ENCODE results near the gene FAM117A. TPM values are rescaled to one million over a fixed set of nuclear protein-coding genes. Genes with fewer than 3 reads are reported as not detected.

Gene FAM117A
- total RNA-seq, 1 experiment from 2014 or later: 26.2 TPM

DNA sequence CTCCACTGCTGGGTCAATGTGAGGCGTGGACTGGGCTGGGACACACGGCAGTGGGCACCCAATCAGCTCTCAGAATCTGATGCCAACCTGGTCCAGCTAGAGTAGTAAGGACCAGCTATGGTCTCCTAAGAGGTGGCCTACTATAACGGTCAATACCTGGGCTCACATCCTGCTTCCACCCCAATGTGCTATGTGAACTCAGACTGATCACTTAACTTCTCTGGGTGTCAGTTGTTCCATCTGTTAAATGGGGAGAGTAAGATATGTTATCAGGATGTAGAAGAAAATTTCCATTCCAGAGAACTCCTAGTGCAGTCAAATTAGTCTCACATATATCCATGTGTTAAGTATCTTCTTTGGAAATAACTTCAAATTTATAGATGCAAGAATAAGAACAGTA, 14.2 kb downstream of the FAM117A start:
- ATAC-seq: no peak
- Mint-ChIP-seq H3K4me3 (no peak overlapping the region), H3K36me3 (no peaks in the 10 kb centered on the region), H3K27ac (peak overlapping the region; percentile 54; the same call in 1 of the 2 replicates), H3K27me3 (ENCODE audit: low read depth) (no peaks in the 10 kb centered on the region), H3K4me1 (peaks cover 21% of the 10 kb centered on the region), H3K9me3 (no peaks in the 10 kb centered on the region)
- ChIA-PET CTCF (no interaction called here), POLR2A (interaction anchor here (1.1 kb wide), 1 partner anchor 18 kb away, joined by 3 read pairs; no protein-coding TSS in a partner anchor)
- TF ChIP-seq ZNF138 (CRISPR knock-in tag; conservative IDR thresholded peaks at IDR 0.05): no peak
- no peak for TF ChIP-seq GTF2I (CRISPR knock-in tag; conservative IDR thresholded peaks at IDR 0.05)
- no peak for TF ChIP-seq FOXK1 (CRISPR knock-in tag; IDR thresholded peaks at IDR 0.05)
- TF ChIP-seq IRF2 (CRISPR knock-in tag; IDR thresholded peaks at IDR 0.05; ENCODE audit: borderline replicate concordance, low read depth): no peak
- no peak for TF ChIP-seq JAZF1 (CRISPR knock-in tag; IDR thresholded peaks at IDR 0.05)
- TF ChIP-seq, protein P1, sequence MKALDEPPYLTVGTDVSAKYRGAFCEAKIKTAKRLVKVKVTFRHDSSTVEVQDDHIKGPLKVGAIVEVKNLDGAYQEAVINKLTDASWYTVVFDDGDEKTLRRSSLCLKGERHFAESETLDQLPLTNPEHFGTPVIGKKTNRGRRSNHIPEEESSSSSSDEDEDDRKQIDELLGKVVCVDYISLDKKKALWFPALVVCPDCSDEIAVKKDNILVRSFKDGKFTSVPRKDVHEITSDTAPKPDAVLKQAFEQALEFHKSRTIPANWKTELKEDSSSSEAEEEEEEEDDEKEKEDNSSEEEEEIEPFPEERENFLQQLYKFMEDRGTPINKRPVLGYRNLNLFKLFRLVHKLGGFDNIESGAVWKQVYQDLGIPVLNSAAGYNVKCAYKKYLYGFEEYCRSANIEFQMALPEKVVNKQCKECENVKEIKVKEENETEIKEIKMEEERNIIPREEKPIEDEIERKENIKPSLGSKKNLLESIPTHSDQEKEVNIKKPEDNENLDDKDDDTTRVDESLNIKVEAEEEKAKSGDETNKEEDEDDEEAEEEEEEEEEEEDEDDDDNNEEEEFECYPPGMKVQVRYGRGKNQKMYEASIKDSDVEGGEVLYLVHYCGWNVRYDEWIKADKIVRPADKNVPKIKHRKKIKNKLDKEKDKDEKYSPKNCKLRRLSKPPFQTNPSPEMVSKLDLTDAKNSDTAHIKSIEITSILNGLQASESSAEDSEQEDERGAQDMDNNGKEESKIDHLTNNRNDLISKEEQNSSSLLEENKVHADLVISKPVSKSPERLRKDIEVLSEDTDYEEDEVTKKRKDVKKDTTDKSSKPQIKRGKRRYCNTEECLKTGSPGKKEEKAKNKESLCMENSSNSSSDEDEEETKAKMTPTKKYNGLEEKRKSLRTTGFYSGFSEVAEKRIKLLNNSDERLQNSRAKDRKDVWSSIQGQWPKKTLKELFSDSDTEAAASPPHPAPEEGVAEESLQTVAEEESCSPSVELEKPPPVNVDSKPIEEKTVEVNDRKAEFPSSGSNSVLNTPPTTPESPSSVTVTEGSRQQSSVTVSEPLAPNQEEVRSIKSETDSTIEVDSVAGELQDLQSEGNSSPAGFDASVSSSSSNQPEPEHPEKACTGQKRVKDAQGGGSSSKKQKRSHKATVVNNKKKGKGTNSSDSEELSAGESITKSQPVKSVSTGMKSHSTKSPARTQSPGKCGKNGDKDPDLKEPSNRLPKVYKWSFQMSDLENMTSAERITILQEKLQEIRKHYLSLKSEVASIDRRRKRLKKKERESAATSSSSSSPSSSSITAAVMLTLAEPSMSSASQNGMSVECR (CRISPR knock-in tag; IDR thresholded peaks at IDR 0.05; ENCODE audit: borderline replicate concordance): no peak
- TF ChIP-seq, protein P2, sequence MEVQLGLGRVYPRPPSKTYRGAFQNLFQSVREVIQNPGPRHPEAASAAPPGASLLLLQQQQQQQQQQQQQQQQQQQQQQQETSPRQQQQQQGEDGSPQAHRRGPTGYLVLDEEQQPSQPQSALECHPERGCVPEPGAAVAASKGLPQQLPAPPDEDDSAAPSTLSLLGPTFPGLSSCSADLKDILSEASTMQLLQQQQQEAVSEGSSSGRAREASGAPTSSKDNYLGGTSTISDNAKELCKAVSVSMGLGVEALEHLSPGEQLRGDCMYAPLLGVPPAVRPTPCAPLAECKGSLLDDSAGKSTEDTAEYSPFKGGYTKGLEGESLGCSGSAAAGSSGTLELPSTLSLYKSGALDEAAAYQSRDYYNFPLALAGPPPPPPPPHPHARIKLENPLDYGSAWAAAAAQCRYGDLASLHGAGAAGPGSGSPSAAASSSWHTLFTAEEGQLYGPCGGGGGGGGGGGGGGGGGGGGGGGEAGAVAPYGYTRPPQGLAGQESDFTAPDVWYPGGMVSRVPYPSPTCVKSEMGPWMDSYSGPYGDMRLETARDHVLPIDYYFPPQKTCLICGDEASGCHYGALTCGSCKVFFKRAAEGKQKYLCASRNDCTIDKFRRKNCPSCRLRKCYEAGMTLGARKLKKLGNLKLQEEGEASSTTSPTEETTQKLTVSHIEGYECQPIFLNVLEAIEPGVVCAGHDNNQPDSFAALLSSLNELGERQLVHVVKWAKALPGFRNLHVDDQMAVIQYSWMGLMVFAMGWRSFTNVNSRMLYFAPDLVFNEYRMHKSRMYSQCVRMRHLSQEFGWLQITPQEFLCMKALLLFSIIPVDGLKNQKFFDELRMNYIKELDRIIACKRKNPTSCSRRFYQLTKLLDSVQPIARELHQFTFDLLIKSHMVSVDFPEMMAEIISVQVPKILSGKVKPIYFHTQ (CRISPR knock-in tag; IDR thresholded peaks at IDR 0.05): no peak
- TF ChIP-seq, protein P3, sequence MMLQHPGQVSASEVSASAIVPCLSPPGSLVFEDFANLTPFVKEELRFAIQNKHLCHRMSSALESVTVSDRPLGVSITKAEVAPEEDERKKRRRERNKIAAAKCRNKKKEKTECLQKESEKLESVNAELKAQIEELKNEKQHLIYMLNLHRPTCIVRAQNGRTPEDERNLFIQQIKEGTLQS (CRISPR knock-in tag; conservative IDR thresholded peaks at IDR 0.05): no peak
- no peak for TF ChIP-seq NFYB (CRISPR knock-in tag; conservative IDR thresholded peaks at IDR 0.05; ENCODE audit: low read depth)
- TF ChIP-seq TEAD4 (CRISPR knock-in tag; IDR thresholded peaks at IDR 0.05): no peak
- no peak for DNase-seq (ENCODE audit: low spot score)

DNA sequence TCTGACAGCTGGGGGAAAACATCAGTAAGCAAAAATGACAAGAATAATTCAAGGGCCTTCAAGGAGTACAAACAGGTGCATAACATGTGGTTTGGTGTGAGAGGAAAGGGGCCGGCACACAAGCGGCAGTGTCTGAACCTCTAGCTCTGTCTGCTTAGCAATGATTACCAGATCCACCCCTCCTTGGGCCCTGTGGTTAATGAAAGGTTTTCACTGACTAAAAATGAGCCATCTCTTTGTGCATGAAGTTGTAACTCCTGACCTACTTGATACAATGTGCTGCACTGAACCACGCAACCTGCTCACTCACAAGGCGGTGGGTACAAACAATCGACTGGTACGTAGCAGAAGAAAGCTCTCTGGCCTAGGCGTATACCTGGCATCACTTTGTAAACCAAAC, 15.1 kb downstream of the FAM117A start:
- no peak overlapping the region for H3K4me3 Mint-ChIP-seq
- no peak for ATAC-seq
- DNase-seq (ENCODE audit: low spot score): no peak
- ChIA-PET CTCF (no interaction called here), POLR2A (no interaction called here)
- peaks cover 21% of the 10 kb centered on the region for H3K4me1 Mint-ChIP-seq
- TF ChIP-seq NR1H2 (CRISPR knock-in tag; IDR thresholded peaks at IDR 0.05) (no peak), FOXK1 (CRISPR knock-in tag; IDR thresholded peaks at IDR 0.05) (no peak), GRHL2 (CRISPR knock-in tag; IDR thresholded peaks at IDR 0.05; ENCODE audit: insufficient replicate concordance, severe bottlenecking) (no peak), FOXP1 (CRISPR knock-in tag; IDR thresholded peaks at IDR 0.05; ENCODE audit: borderline replicate concordance) (no peak), FOXJ3 (CRISPR knock-in tag; IDR thresholded peaks at IDR 0.05; ENCODE audit: borderline replicate concordance) (no peak), RORB (CRISPR knock-in tag; IDR thresholded peaks at IDR 0.05) (no peak), EMX1 (CRISPR knock-in tag; IDR thresholded peaks at IDR 0.05) (no peak), ZNF121 (CRISPR knock-in tag; IDR thresholded peaks at IDR 0.05) (no peak), HMGA2 (CRISPR knock-in tag; IDR thresholded peaks at IDR 0.05) (no peak), NR3C1 (CRISPR knock-in tag; conservative IDR thresholded peaks at IDR 0.05; ENCODE audit: low read depth) (no peak)
- TF ChIP-seq, protein P4, sequence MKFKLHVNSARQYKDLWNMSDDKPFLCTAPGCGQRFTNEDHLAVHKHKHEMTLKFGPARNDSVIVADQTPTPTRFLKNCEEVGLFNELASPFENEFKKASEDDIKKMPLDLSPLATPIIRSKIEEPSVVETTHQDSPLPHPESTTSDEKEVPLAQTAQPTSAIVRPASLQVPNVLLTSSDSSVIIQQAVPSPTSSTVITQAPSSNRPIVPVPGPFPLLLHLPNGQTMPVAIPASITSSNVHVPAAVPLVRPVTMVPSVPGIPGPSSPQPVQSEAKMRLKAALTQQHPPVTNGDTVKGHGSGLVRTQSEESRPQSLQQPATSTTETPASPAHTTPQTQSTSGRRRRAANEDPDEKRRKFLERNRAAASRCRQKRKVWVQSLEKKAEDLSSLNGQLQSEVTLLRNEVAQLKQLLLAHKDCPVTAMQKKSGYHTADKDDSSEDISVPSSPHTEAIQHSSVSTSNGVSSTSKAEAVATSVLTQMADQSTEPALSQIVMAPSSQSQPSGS (CRISPR knock-in tag; IDR thresholded peaks at IDR 0.05; ENCODE audit: borderline replicate concordance, low read depth): no peak
- TF ChIP-seq, protein P5, sequence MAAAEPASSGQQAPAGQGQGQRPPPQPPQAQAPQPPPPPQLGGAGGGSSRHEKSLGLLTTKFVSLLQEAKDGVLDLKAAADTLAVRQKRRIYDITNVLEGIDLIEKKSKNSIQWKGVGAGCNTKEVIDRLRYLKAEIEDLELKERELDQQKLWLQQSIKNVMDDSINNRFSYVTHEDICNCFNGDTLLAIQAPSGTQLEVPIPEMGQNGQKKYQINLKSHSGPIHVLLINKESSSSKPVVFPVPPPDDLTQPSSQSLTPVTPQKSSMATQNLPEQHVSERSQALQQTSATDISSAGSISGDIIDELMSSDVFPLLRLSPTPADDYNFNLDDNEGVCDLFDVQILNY (CRISPR knock-in tag; IDR thresholded peaks at IDR 0.05): no peak
- TF ChIP-seq, protein P6, sequence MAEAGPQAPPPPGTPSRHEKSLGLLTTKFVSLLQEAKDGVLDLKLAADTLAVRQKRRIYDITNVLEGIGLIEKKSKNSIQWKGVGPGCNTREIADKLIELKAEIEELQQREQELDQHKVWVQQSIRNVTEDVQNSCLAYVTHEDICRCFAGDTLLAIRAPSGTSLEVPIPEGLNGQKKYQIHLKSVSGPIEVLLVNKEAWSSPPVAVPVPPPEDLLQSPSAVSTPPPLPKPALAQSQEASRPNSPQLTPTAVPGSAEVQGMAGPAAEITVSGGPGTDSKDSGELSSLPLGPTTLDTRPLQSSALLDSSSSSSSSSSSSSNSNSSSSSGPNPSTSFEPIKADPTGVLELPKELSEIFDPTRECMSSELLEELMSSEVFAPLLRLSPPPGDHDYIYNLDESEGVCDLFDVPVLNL (CRISPR knock-in tag; IDR thresholded peaks at IDR 0.05; ENCODE audit: borderline replicate concordance, low read depth): no peak
- TF ChIP-seq, protein P7, sequence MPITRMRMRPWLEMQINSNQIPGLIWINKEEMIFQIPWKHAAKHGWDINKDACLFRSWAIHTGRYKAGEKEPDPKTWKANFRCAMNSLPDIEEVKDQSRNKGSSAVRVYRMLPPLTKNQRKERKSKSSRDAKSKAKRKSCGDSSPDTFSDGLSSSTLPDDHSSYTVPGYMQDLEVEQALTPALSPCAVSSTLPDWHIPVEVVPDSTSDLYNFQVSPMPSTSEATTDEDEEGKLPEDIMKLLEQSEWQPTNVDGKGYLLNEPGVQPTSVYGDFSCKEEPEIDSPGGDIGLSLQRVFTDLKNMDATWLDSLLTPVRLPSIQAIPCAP (CRISPR knock-in tag; IDR thresholded peaks at IDR 0.05): no peak
- H3K9me3 Mint-ChIP-seq: no peaks in the 10 kb centered on the region
- no peak overlapping the region for H3K27ac Mint-ChIP-seq
- H3K36me3 Mint-ChIP-seq: no peaks in the 10 kb centered on the region
- H3K27me3 Mint-ChIP-seq (ENCODE audit: low read depth): no peaks in the 10 kb centered on the region
